T-helper 2 cell treated with Interferon-gamma antibody and Interleukin-4, amounts not matched to agents 100 ng/mL and 5 ng/mL, for 36 hours (primary cell): ENCODE results near the gene YWHAE. TPM values are rescaled to one million over a fixed set of nuclear protein-coding genes. Genes with fewer than 3 reads are reported as not detected.
"Not testable (repeated sequence)": the region's sequence is repeated elsewhere in the genome, so short reads cannot be mapped to it uniquely, and the experiment has no call there.

Experiments used
- intact Hi-C: fragments of 100-400 bp; cut with micrococcal nuclease; formaldehyde crosslinking; loops from one replicate; pipeline ENCODE4 v1.15.1; 2023
- total RNA-seq: library from RNA; stranded (reverse); gene quantifications from 2 replicates; pipeline ENCODE4 v1.2.3, GENCODE V29; 2022

YWHAE gene
- total RNA-seq, 1 donor from 2014 or later, result 393 TPM

DNA sequence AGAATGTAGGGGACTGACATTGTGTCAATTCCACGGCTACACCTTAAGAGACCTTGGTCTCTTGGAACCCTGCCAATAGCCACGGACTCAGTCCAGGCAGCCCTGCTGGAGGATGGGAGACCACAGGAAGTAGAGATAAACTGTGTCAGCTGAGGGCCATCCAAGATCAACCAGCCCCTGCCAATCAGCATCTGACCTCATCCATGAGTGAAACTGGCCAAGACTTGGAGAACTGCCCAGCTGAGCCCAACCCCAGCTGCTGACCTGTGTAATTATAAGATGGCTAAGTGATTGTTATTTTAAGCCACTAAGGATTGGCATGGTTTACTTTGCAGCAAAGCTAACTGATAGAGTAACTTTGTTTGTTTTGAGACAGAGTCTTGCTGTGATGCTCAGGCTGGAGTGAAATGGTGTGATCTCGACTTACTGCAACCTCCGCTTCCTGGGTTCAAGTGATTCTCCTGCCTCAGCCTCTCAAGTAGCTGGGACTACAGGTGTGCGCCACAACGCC, 13.3 kb upstream of the YWHAE start:
- intact Hi-C loops, result no loop called here

DNA sequence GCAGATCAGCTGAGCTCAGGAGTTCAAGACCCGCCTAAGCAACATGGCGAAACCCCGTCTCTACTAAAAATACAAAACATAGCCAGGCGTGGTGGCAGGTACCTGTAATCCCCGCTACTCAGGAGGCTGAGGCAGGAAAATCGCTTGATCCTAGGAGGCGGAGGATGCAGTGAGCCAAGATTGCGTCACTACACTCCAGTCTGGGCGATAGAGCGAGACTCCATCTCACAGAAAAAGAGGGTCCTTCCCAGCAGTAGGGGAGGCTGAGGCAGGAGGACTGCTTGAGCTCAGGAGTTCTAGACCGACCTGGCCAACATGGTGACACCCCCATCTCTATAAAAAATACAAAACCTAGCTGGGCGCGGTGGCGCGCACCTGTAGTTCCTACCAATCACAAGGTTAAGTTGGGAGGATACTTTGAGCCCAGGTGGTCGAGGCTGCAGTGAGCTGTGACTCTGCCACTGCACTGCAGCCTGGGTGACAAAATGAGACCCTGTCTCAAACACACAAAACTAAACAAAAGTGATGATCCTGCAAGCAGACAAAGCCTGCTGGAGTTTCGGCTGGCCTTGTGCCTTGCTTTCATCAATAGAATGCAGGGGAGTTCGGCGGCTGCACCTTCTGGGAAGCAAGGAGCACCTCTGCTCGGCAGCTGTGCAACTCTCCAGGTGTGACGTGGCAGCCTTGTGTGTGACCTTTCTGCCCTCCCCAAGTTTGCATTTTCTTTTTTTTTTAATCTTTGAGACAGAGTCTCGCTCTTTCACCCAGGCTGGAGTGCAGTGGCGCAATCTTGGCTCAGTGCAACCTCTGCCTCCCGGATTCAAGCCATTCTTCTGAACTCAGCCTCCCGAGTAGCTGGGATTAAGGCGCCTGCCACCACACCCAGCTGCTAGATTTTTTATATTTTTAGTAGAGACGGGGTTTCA, 12.4 kb upstream of the YWHAE start:
- intact Hi-C loops, result no loop called here

DNA sequence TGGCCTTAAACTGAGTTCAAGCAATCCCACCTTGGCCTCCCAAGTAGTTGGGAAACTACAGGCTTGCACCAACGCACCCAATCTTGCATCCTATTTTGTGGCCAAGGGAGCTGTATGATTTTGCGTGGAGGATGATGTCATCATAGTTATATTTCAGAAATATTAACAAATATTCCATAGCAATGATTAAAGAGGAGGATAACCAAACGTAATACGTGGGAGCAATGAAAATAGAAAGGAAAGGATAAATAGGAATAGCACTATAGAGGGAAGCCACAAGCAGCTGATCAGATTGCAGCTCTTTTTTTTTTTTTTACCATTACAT, 2.2 kb upstream of the YWHAE start:
- intact Hi-C loops, result no loop called here

DNA sequence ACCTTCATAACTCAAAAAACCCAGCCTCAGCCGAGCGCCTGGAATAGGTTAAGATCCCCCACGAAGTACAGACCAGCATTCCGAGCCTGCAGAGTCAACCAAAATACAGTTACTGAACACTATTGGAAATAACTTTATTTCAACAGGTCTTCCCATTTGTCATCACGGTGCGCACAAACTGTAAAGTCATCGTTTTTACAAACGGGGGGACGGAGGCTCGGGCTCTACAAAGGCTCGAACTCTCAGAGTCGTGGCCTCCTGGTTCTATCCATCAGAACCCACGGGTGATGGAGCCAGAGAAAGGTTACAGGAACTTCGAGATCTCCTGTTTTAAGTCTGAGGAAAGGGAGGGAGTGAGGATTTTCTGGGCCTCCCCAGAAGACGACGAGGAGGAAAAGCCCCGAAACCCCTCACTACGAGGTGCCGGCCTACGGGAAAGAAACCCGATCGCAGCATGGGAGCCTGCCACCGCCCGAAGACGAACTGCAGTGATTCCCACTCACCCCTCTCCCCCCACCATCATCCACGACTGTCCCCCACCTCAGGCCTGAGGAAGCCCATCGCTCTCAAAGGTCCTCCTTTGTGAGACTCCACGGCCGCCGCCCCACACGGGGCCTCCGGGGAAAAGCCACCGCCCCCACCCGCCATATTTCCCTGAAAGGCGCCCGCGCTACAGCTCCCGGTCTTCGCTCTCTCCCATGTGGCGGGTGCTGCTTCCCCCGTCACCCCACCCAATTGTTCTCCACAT, 917 bp downstream of the YWHAE start:
- intact Hi-C loops, result loop anchor here (1.0 kb wide), 1 partner anchor 117 kb away; the partner anchor contains the start of gene INPP5K

DNA sequence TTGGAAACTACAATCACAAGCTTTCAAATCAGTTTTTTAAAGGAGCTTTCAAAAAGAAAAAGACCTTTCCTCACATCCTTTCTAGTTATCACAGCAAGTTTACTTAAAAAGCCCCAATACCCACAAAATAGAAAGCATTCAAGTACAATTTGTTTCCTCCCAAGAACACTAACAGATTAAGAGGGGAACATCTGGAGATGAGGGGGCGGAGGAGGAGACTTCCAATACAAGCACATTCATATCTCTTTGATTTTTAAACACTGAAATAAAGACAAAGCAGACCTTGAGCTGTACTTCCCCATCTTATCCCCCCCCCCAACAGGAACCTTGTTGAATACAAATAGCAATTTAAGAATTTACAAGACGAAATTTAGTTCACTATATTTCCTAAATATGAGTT, 2.0 kb downstream of the YWHAE start:
- intact Hi-C loops, result no loop called here

DNA sequence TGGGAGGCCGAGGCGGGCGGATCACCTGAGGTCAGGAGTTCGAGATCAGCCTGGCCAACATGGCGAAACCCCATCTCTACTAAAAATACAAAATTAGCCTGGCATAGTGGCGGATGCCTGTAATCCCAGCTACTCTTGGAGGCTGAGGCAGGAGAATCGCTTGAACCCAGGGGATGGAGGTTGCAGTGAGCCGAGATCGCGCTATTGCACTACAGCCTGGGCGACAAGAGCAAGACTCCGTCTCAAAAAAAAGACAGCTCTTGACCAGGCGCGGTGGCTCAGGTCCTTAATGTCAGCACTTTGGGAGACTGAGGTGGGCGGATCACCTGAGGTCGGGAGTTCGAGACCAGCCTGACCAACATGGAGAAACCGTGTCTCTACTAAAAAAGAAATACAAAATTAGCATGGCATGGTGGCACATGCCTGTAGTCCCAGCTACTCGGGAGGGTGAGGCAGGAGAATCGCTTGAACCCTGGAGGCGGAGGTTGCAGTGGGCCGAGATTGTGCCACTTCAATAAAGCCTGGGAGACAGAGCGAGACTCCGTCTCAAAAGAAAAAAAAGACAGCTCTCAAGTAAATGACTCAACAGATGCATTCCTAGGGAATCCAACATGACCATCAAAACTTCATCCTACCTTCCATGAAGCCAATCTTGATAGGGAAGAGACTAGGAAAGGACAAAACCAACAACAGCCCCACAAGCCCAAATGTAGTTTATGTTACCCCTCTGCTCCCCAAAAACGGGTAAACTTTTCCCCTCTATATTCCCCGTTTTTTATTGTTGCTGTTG, 4.0 kb downstream of the YWHAE start:
- intact Hi-C loops, result not testable (repeated sequence)

DNA sequence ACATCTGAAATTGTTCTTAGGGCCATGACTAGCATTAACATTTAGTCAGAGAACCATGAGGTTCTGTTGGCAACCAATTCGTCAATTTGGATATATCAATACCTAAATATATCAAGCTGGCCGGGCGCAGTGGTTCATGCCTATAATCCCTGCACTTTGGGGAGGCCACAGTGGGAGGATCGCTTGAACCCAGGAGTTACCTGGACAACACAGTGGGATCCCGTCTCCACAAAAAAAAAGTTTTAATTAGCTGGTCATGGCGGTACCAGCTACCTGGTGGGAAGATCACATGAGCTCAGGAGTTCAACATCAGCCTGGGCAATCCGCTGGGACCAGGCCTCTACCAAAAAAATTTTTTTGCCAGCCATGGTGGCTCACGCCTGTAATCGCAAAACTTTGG, 8.4 kb downstream of the YWHAE start:
- intact Hi-C loops, result no loop called here

DNA sequence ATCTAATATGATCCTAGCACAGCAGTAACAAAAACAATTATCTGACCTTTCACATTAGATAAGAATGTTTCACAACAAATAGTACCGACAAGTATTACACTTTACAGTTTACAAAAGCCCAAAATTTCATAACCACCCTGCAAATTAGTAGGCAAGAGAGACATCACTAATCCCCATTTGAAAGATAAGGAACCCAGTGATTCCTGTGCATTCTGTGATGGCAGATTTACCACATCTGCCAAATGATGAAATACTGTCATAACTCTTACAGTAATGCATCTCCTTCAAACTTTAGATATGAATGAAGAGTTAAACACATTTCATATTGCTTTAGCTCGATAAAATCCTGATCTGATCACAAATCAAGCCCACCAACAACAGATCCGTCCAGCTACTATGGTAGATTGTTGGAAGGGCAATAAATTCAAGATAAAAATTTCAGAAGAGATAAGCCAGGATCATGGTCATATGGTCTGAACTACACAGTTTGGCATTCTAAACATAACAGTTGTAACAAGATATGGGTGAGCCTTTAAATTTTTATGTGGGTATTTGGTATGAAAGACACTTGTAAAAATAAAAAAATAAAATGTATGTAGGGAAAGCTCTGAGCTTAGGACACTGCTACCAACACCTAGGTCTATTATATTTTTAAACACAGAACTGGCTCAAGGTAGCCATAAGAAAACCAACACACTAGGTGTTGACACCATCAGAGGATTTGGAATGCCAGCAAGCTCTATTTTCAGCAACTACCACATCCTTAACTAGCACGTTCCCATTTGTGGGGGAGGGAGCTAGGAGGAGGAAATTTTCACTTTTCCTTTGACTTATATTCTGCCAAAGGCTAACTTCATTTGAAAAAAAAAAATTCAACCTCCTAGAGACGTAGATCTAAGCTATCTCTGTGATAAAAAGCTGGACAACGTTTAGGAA, 9.3 kb downstream of the YWHAE start:
- intact Hi-C loops, result no loop called here

DNA sequence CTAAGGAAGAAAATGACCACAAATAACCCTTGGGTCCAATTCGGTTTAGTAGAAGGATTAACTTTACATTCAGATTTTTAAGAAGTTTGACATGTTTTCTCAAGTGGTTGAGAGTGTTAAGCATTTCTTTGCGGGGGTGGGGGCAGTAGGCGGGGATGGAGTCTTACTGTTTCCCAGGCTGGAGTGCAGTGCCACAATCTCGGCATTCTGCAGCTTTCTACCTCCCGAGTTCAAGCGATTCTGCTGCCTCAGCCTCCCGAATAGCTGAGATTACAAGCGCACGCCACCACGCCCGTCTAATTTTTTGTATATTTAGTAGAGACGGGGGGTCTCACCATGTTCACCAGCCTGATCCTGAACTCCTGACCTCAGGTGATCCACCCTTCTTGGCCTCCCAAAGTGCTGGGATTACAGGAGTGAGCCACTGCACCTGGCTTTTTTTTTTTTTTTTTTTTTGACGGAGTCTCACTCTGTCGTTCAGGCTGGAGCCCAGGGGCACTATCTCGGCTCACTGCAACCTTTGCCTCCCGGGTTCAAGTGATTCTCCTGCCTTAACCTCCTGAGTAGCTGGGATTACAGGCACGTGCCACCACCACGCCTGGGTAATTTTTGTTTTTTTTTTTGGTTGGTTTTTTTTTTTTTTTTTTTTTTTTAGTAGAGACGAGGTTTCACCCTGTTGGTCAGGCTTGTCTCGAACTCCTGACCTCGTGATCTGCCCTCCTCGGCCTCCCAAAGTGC, 12.4 kb downstream of the YWHAE start:
- intact Hi-C loops, result not testable (repeated sequence)

DNA sequence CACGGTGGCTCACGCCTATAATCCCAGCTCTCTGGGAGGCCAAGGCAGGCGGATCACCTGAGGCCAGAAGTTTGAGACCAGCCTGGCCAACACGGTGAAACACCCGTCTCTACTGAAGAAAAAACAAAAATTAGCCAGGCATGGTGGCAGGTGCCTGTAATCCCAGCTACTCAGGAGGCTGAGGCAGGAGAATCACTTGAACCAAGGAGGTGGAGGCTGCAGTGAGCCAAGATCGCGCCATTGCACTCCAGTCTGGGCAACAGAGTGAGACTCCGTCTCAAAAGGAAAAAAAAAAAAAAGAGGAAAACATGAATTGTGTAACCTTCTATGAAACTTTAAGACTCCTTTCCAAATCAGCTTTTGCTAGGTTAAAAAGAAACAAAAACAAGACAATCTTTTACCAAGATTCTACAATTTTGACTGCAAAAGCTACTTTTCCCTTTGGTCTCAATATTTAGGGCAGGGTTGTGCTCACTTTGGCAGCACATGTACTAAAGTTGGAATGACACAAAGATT, 13.3 kb downstream of the YWHAE start:
- intact Hi-C loops, result not testable (repeated sequence)

DNA sequence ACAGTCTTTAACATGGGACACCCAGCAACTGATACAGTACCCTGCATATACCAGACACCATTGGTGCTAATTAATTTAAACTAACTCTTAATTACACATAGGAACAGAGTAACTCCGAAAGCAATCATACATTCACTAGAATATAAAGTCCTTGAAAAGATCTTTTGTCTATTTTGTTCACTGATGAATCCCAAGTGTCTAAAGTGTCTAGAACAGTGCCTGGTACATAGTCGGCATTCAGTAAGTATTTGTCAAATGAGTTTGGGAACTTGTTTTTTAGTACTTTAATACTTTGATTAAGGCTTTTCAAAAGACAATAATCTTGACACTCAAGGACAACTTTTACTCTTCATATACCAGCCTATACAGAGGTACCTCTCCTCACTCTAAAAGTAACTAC, 13.8 kb downstream of the YWHAE start:
- intact Hi-C loops, result no loop called here

DNA sequence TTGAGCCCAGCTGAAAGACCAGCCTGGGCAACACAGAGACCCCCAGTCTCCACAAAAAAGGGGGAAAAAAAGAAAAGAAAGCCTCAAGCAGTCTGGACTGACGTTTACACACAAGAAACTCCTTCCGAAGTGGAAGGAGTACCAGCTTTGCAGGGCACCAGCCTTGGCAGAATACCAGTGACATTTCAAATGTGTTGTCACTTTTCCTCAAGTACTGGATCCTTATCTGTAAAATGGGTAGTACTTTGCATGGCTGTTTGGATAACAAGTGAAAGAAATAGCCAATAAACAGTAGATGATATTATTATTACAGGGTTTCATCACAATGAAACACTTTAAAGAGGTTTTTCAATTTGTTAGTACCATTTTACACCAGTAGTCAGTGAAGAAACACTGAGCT, 14.2 kb downstream of the YWHAE start:
- intact Hi-C loops, result no loop called here

DNA sequence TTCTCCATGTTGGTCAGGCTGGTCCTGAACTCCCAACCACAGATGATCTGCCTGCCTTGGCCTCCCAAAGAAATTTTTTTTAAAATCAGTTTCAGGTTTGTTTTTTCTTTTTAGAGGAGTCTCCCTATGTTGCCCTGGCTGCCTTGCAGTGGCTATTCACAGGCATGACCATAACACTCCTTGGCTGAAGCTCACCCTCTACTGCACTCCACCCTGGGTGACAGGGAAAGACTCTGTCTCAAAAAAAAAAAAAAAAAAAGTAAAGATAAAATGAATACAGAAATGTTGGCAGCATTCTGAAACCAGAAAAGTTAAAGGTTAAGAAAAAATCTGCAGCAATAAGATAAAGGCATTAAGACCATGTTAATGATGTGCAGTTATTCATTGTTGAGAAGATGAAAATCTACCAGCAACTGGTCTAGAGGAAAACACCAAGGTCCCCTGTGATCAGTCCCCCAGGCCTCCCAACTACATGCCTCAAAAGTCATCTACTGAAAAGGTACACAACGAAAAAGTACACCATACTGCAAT, 15.1 kb downstream of the YWHAE start:
- intact Hi-C loops, result no loop called here

DNA sequence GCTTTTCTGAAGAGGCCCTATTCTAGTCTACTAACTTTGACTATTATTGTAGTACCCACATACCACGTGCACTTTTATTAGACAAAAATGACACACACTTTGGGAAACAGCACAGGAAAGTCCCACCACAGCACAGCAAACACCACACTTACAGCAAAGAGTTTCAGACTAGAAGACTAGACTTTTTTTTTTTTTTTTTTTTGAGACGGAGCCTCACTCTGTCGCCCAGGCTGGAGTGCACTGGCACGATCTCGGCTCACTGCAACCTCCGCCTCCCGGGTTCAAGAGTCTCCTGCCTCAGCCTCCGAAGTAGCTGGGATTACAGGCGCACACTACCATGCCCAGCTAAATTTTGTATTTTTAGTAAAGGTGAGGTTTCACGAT, 20.1 kb downstream of the YWHAE start:
- intact Hi-C loops, result no loop called here

DNA sequence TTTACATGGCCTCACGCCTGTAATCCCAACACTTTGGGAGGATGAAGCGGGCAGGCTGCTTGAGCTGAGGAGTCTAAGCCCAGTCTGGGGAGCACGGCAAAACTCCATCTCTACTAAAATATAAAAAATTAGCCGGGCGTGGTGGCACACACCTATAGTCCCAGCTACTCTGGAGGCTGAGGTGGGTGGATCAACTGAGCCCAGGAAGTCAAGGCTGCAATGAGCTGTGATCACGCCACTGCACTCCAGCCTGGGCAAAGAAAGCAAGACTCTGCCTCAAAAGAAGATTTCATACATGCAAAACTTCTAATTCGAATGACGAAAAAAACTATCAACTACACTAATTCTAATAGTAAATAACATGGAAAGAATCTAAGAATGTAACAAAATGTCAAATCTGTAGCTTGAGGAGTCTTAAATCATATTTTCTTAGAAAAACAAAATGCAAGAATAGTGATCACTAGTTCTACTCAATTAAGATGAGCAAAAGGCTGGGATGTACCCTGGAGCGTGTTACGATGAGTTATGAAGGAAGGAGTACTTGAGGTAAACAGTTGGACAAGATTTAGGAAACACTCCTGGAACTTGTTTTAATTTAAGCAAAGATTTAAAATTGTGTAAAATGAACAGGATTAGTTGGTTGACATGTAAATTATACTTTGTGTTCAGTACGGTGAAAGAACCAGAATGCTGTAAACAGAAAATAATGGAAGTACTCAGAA, 20.7 kb downstream of the YWHAE start:
- intact Hi-C loops, result no loop called here

DNA sequence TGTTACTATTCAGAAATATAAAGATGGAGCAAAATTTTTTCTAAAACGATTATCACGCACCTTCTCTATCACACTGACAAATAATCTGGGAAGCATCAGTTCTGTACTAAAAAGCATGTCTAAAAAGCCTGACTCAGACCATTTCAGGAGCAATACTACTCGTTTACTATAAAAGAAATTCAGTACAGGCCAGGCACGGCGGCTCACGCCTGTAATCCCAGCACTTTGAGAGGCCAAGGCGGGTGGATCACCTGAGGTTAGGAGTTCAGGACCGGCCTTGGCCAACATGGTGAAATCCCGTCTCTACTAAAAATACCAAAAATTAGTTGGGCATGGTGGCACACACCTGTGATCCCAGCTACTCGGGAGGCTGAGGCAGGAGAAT, 21.6 kb downstream of the YWHAE start:
- intact Hi-C loops, result not testable (repeated sequence)

DNA sequence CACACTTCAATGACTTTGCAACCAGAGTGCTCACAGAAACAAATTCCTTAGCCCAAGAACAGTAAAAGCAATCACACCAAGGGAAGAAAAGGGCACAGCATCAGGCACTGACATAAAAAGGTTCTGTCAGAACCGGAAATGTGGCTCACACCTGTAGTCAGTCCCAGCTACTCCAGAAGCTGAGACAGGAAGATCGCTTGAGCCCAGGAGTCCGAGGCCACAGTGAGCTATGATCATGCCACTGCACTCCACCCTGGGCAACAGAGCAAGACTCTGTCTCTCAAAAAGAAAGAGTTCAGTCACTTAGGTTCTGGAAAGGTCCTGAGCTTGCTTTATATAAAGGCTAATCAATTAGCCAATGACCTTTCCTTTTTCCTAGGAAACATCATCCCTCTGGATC, 22.7 kb downstream of the YWHAE start:
- intact Hi-C loops, result no loop called here

DNA sequence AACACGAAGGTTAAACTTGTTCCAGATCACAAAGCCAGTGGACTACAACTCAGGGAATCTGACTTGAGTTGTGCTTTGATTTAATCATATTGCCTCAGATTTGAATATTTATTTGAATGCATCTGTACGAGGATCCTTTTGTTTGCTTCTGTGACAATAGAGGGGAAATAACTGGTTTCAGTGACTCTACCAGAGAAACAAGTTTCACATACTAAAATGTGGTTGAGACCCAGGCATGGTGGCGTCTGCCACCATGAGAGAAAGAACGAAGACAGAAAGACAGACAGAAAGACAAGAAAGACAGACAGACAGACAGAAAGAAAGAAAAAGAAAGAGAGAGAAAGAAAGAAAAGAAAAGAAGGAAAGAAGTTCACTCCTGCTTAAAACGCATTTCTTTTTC, 24.0 kb downstream of the YWHAE start:
- intact Hi-C loops, result no loop called here

DNA sequence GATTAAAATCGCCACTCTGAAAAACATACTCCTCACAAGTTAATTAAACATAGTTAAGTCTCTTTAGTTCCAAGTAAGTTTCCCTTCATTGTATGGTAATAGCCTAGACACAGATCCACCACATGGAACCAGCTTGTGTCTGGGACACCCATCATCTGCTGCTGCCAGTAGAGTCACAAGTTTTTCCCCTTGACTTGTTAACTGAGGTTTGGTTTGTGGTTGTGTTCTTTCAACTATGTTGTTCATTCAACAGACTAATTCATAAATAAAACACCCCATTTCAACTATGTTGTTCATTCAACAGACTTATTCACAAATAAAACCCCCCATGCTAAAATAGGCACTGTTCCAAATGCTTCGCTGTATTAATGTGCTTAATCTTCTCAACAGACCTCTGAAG, 24.4 kb downstream of the YWHAE start:
- intact Hi-C loops, result no loop called here
